ENCODE results near the gene KCTD10. TPM values are rescaled to one million over a fixed set of nuclear protein-coding genes. Genes with fewer than 3 reads are reported as not detected.

KCTD10 gene
- total and polyA plus RNA-seq, 9 of the 15 experiments (the other 6 are each of a cell fraction or from before 2014, with no cell fraction given), result 1.9 to 37.5 (median 15.7) TPM

DNA sequence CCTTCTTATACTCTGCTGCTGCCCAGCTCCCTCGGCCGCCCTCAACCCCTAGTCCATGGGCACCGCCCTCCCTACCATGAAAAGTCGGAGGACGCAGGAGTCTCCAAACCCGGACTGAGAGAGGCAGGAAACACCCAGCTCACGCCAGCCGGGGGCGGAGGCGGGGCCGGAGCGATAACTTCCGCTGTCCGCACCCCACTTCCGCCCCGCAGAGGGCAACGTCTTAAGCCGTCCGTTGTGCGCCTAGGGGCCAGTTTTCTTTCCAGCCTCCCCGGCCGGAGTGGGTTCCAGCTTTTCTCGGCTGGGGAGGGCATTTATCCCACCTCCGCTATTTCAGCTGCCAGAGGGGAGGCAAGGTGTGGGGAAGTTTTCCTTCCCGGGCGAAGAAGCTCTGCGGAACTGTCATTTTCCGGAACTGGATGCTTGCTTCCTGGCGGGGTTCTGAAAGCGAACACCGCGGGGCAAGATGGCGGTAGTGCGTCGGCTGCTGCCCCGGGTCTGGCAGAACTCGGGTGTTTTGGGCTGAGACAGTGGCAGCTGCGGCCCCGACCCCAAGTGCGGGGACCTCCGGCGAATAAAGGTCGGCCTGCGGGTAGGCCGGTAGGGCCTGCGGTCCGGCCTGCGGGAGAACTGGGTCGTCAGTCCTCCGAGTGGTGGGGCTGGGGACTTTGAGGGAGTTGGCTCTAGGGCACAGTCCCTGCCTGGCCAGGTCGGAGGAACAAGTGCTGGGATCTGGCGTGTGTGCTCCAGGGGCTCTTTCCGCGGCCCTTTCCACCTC, at the start of gene KCTD10, which contains the start of gene UBE3B (continued):
- TF ChIP-seq, protein P1, sequence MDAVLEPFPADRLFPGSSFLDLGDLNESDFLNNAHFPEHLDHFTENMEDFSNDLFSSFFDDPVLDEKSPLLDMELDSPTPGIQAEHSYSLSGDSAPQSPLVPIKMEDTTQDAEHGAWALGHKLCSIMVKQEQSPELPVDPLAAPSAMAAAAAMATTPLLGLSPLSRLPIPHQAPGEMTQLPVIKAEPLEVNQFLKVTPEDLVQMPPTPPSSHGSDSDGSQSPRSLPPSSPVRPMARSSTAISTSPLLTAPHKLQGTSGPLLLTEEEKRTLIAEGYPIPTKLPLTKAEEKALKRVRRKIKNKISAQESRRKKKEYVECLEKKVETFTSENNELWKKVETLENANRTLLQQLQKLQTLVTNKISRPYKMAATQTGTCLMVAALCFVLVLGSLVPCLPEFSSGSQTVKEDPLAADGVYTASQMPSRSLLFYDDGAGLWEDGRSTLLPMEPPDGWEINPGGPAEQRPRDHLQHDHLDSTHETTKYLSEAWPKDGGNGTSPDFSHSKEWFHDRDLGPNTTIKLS (IDR thresholded peaks at IDR 0.05; ENCODE audit: borderline replicate concordance, low read depth), result peak; percentile 70; the same call in 1 of the 2 replicates
- TF ChIP-seq SOX6 (IDR thresholded peaks at IDR 0.05) (no peak), SRSF1 (IDR thresholded peaks at IDR 0.05; ENCODE audit: low read depth, low read length) (no peak), ZNF311 (CRISPR knock-in tag; IDR thresholded peaks at IDR 0.05) (0 out of 2 replicates have a peak, but pooled peaks have one; percentile 23), NFIC (IDR thresholded peaks at IDR 0.05) (peak; percentile 58; the same call in 1 of the 2 replicates), CHD2 (IDR thresholded peaks at IDR 0.05; ENCODE audit: low read depth, low read length) (no peak)
- TF ChIP-seq, protein P2, sequence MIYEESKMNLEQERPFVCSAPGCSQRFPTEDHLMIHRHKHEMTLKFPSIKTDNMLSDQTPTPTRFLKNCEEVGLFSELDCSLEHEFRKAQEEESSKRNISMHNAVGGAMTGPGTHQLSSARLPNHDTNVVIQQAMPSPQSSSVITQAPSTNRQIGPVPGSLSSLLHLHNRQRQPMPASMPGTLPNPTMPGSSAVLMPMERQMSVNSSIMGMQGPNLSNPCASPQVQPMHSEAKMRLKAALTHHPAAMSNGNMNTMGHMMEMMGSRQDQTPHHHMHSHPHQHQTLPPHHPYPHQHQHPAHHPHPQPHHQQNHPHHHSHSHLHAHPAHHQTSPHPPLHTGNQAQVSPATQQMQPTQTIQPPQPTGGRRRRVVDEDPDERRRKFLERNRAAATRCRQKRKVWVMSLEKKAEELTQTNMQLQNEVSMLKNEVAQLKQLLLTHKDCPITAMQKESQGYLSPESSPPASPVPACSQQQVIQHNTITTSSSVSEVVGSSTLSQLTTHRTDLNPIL (CRISPR knock-in tag; IDR thresholded peaks at IDR 0.05), result no peak
- TF ChIP-seq, protein P3, sequence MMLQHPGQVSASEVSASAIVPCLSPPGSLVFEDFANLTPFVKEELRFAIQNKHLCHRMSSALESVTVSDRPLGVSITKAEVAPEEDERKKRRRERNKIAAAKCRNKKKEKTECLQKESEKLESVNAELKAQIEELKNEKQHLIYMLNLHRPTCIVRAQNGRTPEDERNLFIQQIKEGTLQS (IDR thresholded peaks at IDR 0.05), result 0 out of 2 replicates have a peak, but pooled peaks have one; percentile 50
- TF ChIP-seq, protein P3 (CRISPR knock-in tag; conservative IDR thresholded peaks at IDR 0.05), result peak; percentile 72; the same call in 1 of the 2 replicates
- TF ChIP-seq, protein P4, sequence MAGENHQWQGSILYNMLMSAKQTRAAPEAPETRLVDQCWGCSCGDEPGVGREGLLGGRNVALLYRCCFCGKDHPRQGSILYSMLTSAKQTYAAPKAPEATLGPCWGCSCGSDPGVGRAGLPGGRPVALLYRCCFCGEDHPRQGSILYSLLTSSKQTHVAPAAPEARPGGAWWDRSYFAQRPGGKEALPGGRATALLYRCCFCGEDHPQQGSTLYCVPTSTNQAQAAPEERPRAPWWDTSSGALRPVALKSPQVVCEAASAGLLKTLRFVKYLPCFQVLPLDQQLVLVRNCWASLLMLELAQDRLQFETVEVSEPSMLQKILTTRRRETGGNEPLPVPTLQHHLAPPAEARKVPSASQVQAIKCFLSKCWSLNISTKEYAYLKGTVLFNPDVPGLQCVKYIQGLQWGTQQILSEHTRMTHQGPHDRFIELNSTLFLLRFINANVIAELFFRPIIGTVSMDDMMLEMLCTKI (IDR thresholded peaks at IDR 0.05; ENCODE audit: partially characterized antibody), result no peak
- TF ChIP-seq, protein P5, sequence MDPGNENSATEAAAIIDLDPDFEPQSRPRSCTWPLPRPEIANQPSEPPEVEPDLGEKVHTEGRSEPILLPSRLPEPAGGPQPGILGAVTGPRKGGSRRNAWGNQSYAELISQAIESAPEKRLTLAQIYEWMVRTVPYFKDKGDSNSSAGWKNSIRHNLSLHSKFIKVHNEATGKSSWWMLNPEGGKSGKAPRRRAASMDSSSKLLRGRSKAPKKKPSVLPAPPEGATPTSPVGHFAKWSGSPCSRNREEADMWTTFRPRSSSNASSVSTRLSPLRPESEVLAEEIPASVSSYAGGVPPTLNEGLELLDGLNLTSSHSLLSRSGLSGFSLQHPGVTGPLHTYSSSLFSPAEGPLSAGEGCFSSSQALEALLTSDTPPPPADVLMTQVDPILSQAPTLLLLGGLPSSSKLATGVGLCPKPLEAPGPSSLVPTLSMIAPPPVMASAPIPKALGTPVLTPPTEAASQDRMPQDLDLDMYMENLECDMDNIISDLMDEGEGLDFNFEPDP (CRISPR knock-in tag; IDR thresholded peaks at IDR 0.05), result 0 out of 2 replicates have a peak, but pooled peaks have one; percentile 30
- TF ChIP-seq, protein P6, sequence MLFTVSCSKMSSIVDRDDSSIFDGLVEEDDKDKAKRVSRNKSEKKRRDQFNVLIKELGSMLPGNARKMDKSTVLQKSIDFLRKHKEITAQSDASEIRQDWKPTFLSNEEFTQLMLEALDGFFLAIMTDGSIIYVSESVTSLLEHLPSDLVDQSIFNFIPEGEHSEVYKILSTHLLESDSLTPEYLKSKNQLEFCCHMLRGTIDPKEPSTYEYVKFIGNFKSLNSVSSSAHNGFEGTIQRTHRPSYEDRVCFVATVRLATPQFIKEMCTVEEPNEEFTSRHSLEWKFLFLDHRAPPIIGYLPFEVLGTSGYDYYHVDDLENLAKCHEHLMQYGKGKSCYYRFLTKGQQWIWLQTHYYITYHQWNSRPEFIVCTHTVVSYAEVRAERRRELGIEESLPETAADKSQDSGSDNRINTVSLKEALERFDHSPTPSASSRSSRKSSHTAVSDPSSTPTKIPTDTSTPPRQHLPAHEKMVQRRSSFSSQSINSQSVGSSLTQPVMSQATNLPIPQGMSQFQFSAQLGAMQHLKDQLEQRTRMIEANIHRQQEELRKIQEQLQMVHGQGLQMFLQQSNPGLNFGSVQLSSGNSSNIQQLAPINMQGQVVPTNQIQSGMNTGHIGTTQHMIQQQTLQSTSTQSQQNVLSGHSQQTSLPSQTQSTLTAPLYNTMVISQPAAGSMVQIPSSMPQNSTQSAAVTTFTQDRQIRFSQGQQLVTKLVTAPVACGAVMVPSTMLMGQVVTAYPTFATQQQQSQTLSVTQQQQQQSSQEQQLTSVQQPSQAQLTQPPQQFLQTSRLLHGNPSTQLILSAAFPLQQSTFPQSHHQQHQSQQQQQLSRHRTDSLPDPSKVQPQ (CRISPR knock-in tag; IDR thresholded peaks at IDR 0.05; ENCODE audit: borderline replicate concordance), result no peak
- TF ChIP-seq, protein P7, sequence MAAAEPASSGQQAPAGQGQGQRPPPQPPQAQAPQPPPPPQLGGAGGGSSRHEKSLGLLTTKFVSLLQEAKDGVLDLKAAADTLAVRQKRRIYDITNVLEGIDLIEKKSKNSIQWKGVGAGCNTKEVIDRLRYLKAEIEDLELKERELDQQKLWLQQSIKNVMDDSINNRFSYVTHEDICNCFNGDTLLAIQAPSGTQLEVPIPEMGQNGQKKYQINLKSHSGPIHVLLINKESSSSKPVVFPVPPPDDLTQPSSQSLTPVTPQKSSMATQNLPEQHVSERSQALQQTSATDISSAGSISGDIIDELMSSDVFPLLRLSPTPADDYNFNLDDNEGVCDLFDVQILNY (CRISPR knock-in tag; IDR thresholded peaks at IDR 0.05), result no peak
